GM19351 (cell line): ENCODE data around the gene PMEPA1.

Experiments used
- ATAC-seq: cut with Tn5 transposase; IDR thresholded peaks from one replicate; pipeline ENCODE4 v1.9.1; 2021; ENCODE audit warnings: mild to moderate bottlenecking, moderate library complexity; ENCODE audit not compliant: unreplicated experiment

PMEPA1 gene

DNA sequence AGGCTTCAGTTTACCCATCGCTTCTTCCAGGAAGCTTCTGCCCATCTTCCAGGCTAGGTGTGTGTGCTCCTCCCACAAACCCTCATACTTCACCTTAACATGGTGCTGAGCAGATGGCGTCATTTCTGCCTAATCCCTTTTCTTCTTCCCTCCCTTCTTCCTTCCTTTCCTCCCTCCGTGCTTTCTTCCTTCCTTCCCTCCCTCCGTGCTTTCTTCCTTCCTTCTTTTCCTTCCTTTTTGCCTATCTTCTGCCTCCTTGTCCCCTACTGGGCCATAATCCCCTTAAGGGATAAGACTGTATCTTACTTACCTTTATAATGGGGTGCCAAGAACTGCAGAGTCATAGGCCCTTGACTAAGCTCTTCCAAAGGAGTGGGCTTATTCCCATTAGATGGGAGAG lies 27.5 kb upstream of the PMEPA1 start:
- no peak for ATAC-seq

DNA sequence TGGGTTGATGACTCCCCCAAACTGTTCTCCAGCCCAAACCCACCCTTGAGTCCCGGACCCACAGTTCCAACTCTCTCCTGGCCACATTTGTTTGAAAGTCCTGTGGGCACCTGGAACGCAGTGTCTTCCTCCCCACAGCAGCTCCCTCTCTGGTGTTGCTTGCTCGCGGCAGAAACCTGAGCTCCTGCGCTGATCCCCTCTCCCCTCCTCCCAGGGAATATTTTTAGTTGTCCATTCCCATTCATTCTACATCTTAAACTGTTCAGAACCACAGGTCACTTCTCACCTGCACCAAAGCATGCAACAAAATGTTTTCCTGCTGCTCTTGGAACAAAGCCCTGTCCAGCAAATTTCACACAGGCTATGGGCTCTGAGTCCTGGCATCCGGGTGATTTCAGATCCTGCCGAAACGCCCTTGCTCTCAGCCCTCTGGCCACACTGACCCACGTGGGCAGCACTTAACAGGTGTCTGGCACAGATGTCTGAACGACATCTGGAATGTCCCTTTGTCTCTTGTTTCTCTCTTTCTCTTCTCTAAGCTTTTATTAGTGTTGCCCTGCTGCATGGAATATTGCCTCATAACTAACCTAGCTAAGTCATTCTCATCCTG lies 27.0 kb upstream of the PMEPA1 start:
- no peak for ATAC-seq

GRCh38 chr20:57735831-57736737 lies 26.3 kb upstream of the PMEPA1 start:
- no peak for ATAC-seq

DNA sequence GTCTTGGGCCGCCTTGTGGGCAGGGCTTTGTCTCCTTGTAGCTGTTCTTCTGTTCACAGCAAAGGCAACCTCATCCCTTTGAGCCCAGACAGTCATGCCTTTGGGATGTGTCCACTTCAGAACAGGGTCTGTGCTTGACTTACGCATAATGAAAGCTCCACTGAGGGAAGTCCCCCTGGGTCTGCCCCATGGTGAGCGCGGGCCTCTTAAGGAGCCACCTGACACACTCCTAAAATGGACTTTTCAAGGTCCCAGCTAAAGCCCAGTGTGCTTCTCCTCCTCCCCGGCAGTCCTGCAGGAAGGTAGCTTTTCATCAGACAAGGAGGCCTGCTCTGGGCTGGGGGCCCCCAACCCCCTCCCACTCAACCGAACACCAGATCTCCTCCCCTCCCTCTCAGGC lies 24.9 kb upstream of the PMEPA1 start:
- no peak for ATAC-seq

- no peak for ATAC-seq
Measured at GRCh38 chr20:57732226-57732625, 22.4 kb upstream of the PMEPA1 start.

DNA sequence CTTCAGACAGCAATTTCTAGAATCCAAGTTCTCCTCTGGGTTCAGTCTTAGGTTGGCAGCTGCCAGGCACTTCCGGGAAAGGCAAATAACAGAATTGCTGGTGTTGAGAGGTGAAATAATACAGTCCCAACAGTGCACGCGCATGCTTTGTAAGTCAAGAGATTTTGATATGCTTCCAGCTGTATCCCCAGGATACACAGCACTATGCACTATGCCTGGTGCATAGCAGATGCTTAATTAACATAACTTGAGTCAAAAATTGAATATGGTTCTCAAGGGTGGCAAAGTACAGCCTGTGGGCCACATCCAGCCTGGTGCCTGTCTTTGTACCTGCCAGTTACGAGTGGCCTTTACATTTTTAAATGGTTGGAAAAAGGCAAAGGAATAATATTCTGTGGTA lies 18.9 kb upstream of the PMEPA1 start:
- no peak for ATAC-seq

DNA sequence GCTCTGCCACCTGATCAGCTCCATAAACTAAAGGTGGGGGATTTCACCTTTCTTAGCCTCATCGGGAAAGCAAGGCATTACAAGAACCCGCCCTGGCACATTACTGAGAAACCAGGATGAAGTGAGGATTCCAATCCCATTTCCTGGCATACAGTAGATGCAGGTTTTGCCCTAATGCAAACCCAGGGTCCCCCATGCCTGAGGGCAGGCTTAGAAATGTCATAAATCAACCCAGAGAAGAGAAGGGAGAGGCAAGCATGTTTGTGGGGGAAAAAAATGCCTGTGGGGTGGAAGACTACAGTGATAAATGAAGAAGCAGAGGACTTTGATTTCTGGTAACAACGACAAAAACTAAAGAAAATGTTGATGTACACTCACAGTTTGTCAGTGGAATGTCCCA lies 18.0 kb upstream of the PMEPA1 start:
- no peak for ATAC-seq

DNA sequence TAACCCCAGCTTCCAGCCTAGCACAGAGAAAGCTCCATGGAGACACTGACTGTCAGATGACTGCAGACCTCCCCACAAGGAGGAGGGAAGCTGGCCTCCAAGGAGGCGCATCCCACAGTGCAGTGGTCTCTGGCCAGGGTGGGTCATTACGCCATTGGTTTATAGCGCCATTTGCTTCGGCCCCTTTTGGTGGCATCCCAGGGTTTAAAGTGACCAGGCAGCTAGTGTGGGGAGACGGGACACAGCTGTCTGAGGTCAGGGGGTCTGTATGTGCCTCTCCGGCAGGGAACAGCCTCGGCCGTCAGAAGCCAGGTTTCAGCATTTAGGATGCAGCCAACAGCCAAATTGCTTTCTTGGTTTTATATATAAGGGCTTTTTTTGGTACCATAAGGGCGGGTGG lies 15.8 kb upstream of the PMEPA1 start:
- ATAC-seq, result no peak

DNA sequence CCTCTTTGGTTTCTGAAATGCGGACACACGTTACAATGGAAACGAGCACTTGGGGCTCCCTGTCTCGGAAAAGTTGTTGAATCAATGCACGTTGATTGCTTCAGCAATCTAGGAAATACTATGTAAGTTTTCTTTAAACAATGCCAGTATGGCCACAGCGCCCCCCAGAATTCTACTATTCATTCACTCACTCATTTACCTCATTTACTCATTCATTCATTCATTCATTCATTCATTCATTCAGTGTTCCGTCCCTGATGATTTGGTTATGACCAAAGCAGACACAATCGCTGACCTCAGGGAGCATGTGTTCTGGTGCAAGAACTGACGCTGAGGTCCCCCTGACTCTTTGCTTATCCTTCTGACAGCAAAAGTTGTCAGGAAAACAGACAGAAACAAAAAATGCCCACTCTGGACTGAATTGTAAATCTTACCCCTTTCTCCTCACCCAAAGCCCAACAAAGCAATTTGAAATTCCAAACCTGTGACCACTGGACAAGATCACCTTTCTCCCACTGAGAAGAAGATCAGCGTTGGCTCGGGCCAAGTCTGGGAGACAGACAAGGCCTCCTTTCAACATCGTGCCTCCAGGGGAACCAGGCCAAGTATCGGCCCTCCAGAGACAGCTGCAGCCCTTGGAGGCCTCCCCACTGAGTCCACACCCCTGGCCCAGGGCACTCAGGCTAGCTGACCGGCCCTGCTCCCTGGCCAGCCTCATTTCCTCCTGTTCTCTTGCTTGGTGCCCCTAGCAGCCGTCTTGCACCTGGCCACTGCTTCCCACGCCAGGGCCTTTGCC lies 15.0 kb upstream of the PMEPA1 start:
- ATAC-seq, result no peak

DNA sequence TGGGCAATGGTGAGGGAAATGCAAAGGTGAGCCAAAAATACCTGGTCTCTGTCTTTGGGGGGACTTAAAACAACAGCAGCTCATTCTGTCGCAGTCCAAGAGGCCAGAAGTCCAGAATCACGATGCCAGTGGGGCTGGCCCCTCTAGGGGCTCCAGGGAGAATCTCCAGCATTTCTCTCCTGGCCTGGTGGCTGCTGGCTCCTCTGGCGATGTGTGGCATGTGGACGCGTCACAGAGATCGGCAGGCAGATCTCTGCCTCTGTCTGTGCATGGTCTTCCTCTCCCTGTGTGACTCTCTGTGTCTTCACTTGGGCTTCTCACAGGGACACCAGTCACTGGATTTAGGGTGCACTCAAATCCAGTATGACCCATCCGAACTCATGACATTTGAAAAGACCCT lies 14.0 kb upstream of the PMEPA1 start:
- ATAC-seq, result no peak

- ATAC-seq, result no peak
Measured at GRCh38 chr20:57719951-57720350, 10.1 kb upstream of the PMEPA1 start.

- ATAC-seq, result peak; percentile 96
Measured at GRCh38 chr20:57718490-57719009, 8.7 kb upstream of the PMEPA1 start.

DNA sequence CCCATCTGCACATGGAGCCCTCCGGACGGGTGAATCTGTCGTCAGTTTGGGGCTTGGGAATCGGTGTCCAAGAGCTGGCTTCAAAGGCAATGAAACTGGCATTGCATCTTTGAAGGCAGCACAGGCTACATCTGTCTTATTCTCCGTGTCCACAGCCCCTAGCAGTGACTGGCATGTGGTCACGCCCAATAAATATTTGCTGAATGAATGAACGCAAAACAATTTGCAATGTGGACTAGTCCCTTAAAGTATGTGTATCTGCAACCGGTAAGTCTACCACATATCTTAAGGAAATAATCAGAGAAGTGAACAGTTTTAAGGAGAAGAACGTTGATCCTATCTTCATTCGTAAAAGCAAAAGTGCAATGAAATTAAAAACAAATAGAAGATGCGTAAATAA lies 8.0 kb upstream of the PMEPA1 start:
- no peak for ATAC-seq

DNA sequence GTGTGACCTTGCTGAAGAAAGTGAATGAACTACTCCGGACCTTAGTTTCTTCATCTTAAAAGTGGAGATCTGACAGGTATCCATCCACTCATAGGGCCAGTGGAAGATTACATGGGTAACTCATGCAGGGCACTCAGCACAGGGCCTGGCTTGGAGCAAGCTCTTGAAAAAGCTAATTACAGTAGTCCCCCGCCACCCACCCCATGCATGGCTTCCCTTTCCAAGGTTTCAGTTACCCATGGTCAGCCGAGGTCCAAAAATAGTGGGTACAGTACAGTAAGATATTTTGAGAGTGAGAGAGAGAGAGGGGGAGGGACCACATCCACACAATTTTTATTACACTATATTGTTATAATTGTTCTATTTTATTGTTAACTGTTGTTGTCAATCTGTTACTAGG lies 7.1 kb upstream of the PMEPA1 start:
- ATAC-seq, result no peak

- no peak for ATAC-seq
Measured at GRCh38 chr20:57716202-57716601, 6.4 kb upstream of the PMEPA1 start.

DNA sequence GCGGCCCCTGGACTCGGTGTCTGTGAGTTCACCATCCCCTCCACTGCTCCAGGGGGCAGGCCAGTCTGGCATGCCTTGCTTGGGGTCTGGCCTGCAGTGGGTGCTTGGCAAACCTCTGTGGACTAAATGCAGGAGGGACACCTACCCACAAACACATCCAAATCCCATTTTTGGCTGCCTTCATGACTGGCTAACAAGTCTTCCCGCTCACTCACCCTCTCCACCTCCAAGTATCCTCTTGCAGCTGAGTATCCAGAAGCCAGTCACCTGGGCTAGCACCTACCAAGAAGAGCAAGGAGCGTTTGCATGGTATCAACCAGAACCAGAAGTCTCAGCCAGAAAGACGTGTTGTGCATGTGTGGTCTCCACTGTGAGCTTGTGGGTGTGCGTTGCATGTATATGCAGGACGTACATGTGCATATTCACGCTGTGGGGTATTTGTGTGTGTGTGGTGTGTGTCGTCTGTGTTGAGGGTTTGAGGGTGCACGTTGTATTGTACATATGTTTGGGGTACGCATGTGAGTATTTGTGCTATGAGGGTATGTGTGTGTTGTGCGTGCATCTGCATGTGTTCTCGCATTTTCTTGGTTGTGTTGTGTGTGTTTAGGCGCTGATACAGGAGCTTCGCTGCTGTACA lies 5.6 kb upstream of the PMEPA1 start:
- no peak for ATAC-seq

DNA sequence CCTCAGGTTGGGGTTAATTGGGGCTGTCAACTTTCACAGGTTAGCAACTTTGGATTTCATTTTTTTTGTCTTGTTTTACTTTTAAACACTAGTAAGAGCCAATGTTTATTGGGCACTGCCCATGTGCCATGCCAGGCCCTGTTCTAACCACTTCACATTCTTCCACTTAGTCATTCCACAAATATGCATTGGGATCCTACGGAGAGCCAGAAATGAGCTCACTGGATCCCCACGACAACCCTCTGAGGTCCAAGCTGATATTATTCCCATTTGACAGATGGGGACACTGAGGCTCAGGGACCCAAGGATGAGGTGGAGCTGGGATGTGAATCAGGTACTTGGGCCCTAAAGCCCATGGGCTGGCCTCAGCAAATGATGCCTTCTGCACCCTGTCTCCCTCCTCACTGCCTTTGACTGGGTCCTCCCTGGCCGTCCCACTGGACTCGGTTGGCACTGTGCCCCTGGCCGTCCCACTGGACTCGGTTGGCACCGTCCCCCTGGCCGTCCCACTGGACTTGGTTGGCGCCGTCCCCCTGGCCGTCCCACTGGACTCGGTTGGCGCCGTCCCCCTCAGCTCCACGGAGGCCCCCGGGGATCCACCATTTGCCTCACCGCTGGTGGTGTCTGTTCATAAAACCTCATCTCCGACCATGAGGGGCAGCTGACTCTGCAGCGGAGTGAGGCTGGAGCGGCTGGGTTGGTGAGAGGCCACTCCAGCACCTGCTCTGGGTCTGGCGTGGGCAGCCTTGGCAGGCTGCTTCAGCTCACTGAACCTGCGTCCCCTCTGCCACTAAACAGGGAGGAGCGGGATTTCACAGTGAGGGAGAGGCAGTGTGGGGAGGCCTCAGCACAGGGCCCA lies 4.8 kb upstream of the PMEPA1 start:
- ATAC-seq, result no peak

DNA sequence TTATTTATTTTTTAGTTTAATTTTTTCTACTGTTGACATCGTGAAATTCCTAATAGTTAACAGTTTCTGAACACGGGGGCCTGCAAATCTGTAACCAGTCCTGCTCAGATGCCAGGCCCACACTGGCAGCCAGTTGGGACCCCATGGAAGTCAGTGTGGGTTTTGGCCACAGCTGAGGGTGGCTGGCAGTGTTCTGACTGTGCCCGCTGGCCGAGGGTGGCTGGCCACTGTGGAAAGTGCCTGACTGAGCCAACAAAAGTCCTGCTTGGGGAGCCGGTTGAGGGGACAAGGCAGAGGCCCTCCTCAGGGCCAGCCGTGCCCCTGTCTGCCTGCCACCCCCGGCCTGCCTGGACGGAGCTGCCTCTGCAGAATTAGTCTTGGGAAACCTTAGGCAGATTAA lies 4.1 kb upstream of the PMEPA1 start:
- no peak for ATAC-seq

DNA sequence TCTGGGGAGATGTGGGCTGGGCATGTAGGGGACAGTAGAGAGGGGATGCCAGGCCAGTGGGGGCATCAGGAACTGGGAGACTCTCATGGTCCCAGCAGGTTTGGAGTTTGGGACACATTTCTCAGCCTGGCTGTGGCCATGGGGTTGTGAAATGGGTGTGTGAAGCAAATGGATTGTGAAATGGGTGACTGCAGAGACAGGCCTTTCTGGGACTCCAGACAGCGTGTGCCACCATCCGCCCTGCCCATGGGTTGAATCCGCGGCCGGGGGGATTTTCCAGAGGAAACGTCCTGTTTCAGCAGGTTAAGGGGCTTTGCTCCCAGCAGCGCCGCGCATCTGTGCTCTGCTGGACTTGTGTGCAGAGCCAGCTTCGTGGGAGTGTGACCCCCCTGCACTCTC lies 3.7 kb upstream of the PMEPA1 start:
- no peak for ATAC-seq

- no peak for ATAC-seq
Measured at GRCh38 chr20:57712851-57713504, 3.2 kb upstream of the PMEPA1 start.
